CD1c-positive myeloid dendritic cell (primary cell): Measurements from ENCODE around the gene COX18.
A peak's percentile ranks its signal among the peaks of the same experiment; 100 is the strongest.

ENCODE experiments used
- DNase-seq: peaks from one replicate; pipeline ENCODE4 v3.0.0-alpha.2; 2016; ENCODE audit errors: extremely low spot score

The COX18 gene

GRCh38 chr4:73053076-73053475 lies 16.4 kb downstream of the COX18 start:
- DNase-seq = no peak

- no peak for DNase-seq
Measured at GRCh38 chr4:73051625-73052024, 17.9 kb downstream of the COX18 start.

GRCh38 chr4:73045879-73046278 lies 23.6 kb downstream of the COX18 start:
- DNase-seq = no peak

DNA sequence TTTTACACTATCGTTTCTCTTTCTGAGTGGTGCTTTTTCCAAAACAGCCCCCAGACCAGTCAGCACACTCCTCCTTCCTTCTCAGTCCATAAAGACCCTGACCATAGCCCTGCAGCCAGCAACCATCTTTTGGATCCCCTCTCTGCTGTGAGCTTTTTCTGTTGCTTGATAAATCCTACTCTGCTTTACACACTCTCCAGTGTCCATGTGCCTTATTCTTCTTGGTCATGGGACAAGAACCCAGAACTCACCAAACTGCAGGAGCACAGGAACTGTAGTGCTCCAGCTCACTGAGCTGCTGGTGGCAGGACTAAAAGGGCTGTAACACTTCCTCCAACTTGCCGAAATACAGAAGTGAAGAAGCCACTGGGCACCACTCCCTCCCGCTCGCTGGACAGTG lies 32.5 kb downstream of the COX18 start:
- no peak for DNase-seq

DNA sequence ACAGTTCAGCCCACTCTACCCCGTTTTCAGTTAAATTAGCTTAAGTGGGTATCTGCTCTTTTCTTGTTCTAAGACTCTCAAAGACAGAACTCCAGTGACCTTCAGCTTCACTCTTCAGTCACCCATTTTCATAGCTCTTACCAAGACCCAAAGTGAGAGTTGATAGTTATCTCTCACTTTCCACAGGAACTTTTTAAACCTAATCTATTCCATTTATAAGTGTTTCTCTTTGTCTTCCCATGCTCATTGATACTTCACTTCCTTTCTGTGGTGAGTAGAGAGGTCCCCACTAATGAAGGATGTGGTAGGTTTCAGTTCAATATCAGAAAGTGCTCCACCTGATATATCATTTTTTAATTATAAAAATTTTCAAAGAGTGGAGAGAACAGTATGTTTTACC lies 33.4 kb downstream of the COX18 start:
- DNase-seq = no peak

GRCh38 chr4:73034896-73035295 lies 34.6 kb downstream of the COX18 start:
- no peak for DNase-seq

DNA sequence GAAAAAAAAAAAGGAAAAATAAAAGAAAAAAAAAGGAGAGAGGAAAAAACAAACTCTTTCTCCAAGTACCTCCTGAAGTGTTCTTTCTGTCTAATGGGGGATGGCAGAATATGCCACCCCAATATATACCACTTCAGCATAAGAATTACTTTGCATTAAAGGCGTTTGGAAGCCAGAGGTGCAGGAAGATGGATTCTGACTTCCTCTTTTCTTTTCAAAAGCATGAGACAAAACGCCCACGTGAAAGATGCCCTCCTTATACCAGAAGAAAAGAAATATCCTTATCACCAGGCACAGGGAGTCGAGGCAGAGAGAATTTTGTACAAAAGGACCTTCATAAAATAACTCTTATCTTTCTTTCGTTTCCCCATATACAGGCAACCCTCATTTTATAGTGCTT lies 40.9 kb downstream of the COX18 start:
- peak; percentile 16 for DNase-seq

DNA sequence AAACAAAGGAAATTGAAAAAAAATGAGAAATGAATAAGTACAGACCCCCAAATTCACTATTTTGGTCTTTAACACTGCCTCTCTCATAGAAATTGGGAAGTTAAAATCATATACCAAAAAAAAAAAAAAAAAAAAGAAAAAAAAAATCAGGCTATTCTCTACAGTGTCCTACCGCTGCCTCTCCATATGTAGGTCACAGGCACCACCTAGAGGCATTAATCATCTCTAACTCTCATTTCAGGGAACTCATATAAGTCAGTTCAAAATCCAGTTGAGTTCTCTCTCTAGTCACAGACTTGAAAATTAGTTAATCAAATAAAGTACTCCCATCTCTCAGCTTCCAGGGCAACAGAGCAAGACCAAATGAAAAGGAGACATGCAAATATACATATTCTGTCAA lies 47.9 kb downstream of the COX18 start:
- DNase-seq = no peak

GRCh38 chr4:73019462-73020047 lies 50.0 kb downstream of the COX18 start:
- DNase-seq = peak; percentile 52

- no peak for DNase-seq
Measured at GRCh38 chr4:73018595-73018994, 50.9 kb downstream of the COX18 start.

DNA sequence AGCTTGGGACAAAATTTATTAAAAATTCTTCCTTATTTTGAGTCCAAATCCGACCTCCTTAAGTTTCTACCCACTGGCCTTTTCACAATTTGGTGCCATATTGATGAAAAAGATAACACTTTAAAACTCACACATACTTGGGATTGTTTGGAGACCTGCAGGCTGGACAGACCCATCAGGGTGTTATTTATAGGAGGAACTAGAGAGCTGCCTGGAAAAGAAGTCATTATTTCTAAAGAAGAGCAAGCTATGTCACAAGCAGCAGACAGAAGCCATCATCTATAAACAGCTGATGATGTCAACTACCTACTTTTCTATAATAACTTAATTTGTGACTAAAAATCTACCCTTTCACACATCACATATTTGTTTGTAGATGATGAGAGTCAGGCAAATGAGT lies 56.2 kb downstream of the COX18 start:
- DNase-seq = no peak

DNA sequence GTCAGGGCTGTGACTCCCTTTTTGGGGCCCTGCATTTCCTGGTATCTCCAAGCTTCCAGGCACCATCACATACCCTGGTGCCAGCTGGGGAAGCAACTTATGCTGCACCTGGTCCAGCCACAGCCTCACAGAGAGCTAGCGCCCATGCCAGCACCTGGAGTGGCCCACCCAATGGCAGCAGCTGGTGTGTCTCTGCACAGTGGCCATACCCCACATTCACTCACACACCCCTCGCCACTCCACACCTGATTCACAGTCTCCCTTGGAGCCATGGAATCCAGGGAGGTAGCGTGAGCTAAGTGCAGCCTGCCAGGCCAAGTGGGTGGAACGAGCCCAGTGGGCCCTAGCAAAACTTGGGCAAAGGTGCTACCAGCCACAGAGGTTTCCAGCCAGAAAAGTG lies 56.8 kb downstream of the COX18 start:
- DNase-seq = no peak

- DNase-seq = no peak
Measured at GRCh38 chr4:73011629-73011985, 57.9 kb downstream of the COX18 start.

GRCh38 chr4:73010789-73011628 lies 58.5 kb downstream of the COX18 start:
- no peak for DNase-seq

DNA sequence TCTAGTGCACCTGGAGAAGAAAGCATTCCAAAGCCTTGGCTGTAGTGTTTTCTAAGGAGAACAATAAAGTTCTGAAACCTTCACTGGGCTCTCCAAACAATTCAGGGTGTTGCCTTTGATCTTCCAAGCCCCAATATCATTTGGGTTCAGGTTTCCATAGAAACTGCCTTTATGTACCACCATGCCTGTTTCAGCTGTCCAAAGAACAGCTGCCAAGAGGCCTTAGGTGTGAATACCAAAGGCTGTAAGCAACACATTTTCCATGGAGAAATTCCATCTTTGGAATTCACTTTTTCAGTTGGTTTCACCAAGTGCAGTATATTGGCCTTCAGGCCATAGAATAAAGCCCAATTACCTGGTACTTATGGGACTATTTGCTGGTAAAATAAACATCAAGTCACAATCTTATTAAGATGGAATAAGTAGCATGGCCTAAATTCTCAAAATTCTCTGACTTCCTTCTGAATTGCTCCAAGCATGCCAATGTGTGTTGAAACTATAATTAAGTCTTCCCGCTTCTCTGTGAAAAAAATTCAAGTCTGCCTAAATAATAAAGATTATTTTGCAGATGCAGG lies 61.9 kb downstream of the COX18 start:
- DNase-seq = no peak

GRCh38 chr4:73006286-73006990 lies 63.1 kb downstream of the COX18 start:
- no peak for DNase-seq

DNA sequence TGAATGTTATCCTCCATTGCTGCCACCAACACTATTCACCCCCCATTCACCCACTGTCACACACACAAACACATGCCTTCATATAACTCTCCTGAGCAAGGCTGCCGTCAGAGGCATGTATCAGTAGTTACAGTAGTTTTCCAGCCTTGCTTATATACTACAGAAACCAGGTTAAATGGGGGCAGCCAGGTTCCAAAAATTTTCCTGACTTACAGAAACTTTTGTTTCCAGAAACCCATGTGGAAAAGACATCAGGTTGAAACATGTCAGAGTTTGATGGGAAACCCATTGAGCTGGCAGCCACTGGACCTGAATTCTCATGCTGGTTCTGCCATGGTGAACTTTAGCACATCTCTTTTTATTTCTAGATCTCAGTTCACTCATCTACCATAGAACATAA lies 64.0 kb downstream of the COX18 start:
- DNase-seq = no peak
